Keratinocyte (primary cell): ENCODE measurements around the gene SFRP5.

Experiments used
- EZH2 ChIP-seq: IDR thresholded peaks from one replicate; pipeline ENCODE4 v1.6.1; 2012; ENCODE audit warnings: inconsistent platforms, mild to moderate bottlenecking, low read length, moderate library complexity
- TF ChIP-seq, protein P1 (sequence below), 3 experiments: IDR thresholded peaks in 1 of 3; conservative IDR thresholded peaks in 1 of 3; optimal IDR thresholded peaks in 1 of 3; 2 replicates in 2 of 3; 3 replicates in 1 of 3; pipeline versions ENCODE3 to v1.5.1; 2011; ENCODE audit warnings: low read length in 3 of 3, mild to moderate bottlenecking in 3 of 3, moderate library complexity in 2 of 3, control low read depth in 1 of 3, inconsistent platforms in 1 of 3; ENCODE audit not compliant: insufficient read depth in 2 of 3; ENCODE audit errors: extremely low read depth in 1 of 3

DNA sequence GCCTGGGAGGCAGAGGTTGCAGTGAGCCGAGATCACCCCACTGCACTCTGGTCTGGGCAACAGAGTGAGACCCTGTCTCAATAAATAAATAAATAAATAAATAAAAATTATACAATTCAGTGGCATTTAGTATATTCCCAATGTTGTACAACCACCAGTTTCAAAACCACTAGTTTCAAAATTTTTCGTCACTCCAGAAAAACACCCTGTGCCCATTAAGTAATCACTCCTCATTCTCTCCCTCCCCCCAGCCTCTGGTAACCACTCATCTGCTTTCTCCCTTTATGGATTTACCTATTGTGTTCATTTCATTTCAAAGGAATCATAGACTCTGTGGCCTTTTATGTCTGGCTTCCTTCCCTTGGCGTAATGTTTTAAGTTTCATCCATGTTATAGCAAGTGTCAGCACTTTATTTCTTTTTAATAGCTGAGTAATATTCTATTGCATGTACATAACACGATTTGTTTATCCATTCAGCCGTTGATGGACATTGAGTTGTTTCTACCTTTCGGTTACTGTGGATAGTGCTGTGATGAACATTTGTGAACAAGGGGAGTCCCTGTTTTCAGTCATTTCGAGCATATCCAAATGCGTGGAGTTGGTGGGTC lies 48.4 kb upstream of the SFRP5 start:
- TF ChIP-seq, protein P1, sequence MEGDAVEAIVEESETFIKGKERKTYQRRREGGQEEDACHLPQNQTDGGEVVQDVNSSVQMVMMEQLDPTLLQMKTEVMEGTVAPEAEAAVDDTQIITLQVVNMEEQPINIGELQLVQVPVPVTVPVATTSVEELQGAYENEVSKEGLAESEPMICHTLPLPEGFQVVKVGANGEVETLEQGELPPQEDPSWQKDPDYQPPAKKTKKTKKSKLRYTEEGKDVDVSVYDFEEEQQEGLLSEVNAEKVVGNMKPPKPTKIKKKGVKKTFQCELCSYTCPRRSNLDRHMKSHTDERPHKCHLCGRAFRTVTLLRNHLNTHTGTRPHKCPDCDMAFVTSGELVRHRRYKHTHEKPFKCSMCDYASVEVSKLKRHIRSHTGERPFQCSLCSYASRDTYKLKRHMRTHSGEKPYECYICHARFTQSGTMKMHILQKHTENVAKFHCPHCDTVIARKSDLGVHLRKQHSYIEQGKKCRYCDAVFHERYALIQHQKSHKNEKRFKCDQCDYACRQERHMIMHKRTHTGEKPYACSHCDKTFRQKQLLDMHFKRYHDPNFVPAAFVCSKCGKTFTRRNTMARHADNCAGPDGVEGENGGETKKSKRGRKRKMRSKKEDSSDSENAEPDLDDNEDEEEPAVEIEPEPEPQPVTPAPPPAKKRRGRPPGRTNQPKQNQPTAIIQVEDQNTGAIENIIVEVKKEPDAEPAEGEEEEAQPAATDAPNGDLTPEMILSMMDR (optimal IDR thresholded peaks at IDR 0.05 in 1 of 3, IDR thresholded peaks at IDR 0.05 in 1 of 3, conservative IDR thresholded peaks at IDR 0.05 in 1 of 3; ENCODE audit: extremely low read depth in 1 of 3, insufficient read depth in 2 of 3, low read length in 3 of 3) = no peak
- TF ChIP-seq EZH2 = no peak
